Stimulated activated CD8-positive, alpha-beta memory T cell treated with anti-CD3 and anti-CD28 coated beads, Interleukin-12 subunit alpha, Interleukin-12 subunit beta, amount 100 ng/mL, for 1 hour (primary cell): Measurements from ENCODE around the gene NUP214.
"Not testable (repeated sequence)": the region's sequence is repeated elsewhere in the genome, so short reads cannot be mapped to it uniquely, and the experiment has no call there.

Experiments used
- DNase-seq: peaks from one replicate; pipeline ENCODE4 v3.0.0-alpha.2; 2020; ENCODE audit warnings: low read depth

Gene NUP214

GRCh38 chr9:131160416-131161112 is 35.2 kb downstream of the NUP214 start:
- no peak for DNase-seq

GRCh38 chr9:131161585-131161984 is 36.2 kb downstream of the NUP214 start:
- no peak for DNase-seq

- no peak for DNase-seq
Observed at GRCh38 chr9:131162886-131163285, 37.5 kb downstream of the NUP214 start.

GRCh38 chr9:131165523-131165922 is 40.1 kb downstream of the NUP214 start:
- no peak for DNase-seq

GRCh38 chr9:131167146-131167692 is 41.8 kb downstream of the NUP214 start:
- no peak for DNase-seq

GRCh38 chr9:131167936-131168335 is 42.5 kb downstream of the NUP214 start:
- DNase-seq: no peak

GRCh38 chr9:131169563-131170240 is 44.3 kb downstream of the NUP214 start:
- DNase-seq: no peak

- no peak for DNase-seq
Observed at GRCh38 chr9:131173995-131174394, 48.6 kb downstream of the NUP214 start.

GRCh38 chr9:131174681-131175239 is 49.4 kb downstream of the NUP214 start:
- no peak for DNase-seq

- no peak for DNase-seq
Observed at GRCh38 chr9:131177898-131178297, 52.5 kb downstream of the NUP214 start.

- peak; percentile 57 for DNase-seq
Observed at GRCh38 chr9:131178382-131178781, 53.0 kb downstream of the NUP214 start.

GRCh38 chr9:131178926-131179325 is 53.5 kb downstream of the NUP214 start:
- no peak for DNase-seq

GRCh38 chr9:131179561-131180219 is 54.3 kb downstream of the NUP214 start:
- DNase-seq: no peak

GRCh38 chr9:131180454-131180853 is 55.1 kb downstream of the NUP214 start:
- DNase-seq: no peak

- DNase-seq: no peak
Observed at GRCh38 chr9:131181091-131181681, 55.8 kb downstream of the NUP214 start.

- no peak for DNase-seq
Observed at GRCh38 chr9:131185924-131186323, 60.5 kb downstream of the NUP214 start.

- no peak for DNase-seq
Observed at GRCh38 chr9:131186622-131187021, 61.2 kb downstream of the NUP214 start.

- no peak for DNase-seq
Observed at GRCh38 chr9:131187957-131188356, 62.6 kb downstream of the NUP214 start.

GRCh38 chr9:131188976-131189375 is 63.6 kb downstream of the NUP214 start:
- no peak for DNase-seq

GRCh38 chr9:131190191-131190590 is 64.8 kb downstream of the NUP214 start:
- DNase-seq: no peak

GRCh38 chr9:131191032-131191431 is 65.6 kb downstream of the NUP214 start:
- DNase-seq: not testable (repeated sequence)

GRCh38 chr9:131191857-131192256 is 66.5 kb downstream of the NUP214 start:
- no peak for DNase-seq
